HG03108 (cell line): ENCODE data around the gene SCARF2.
"Not testable (repeated sequence)": the region's sequence is repeated elsewhere in the genome, so short reads cannot be mapped to it uniquely, and the experiment has no call there.

Source experiments
- ATAC-seq: cut with Tn5 transposase; IDR thresholded peaks from one replicate; pipeline ENCODE4 v1.9.1; 2021; ENCODE audit warnings: moderate library complexity; ENCODE audit not compliant: unreplicated experiment

The SCARF2 gene

DNA sequence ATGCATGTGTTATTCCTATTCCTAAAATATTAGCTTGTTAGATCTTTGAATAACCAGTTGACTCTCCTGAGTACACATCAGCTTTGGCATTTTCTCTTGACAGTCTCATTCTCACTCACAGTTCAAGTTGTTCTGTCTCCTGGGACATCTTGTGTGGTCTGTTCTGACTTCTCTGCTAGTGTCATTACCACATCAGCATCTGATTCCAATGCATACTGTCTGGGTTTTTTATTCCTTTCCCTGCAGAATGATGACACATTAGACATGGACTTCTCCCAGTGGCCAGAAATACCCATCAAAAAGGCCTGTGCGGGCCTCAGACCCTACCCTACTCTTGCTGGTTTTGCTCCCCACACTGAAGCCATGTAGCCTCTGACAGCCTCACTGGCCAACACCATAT is 41.0 kb downstream of the SCARF2 start:
- no peak for ATAC-seq

DNA sequence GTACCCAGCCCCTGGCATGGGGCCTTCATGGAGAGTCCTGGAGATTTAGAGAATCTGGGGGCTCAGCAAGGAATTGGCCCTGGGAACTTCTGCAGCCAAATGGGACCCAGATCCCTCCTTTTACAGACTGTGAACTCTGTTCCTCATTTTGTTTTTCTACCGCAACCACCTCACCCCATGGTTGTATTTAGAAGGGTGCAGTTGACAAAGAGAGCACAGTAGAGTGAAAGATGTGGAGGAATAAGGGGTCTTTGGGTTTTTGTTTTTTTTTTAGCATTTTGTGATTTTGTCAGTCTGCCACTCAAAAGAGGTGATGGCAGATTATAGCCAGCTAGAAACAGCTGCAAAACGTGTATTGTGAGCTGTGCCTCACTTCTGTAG is 41.7 kb downstream of the SCARF2 start:
- no peak for ATAC-seq

DNA sequence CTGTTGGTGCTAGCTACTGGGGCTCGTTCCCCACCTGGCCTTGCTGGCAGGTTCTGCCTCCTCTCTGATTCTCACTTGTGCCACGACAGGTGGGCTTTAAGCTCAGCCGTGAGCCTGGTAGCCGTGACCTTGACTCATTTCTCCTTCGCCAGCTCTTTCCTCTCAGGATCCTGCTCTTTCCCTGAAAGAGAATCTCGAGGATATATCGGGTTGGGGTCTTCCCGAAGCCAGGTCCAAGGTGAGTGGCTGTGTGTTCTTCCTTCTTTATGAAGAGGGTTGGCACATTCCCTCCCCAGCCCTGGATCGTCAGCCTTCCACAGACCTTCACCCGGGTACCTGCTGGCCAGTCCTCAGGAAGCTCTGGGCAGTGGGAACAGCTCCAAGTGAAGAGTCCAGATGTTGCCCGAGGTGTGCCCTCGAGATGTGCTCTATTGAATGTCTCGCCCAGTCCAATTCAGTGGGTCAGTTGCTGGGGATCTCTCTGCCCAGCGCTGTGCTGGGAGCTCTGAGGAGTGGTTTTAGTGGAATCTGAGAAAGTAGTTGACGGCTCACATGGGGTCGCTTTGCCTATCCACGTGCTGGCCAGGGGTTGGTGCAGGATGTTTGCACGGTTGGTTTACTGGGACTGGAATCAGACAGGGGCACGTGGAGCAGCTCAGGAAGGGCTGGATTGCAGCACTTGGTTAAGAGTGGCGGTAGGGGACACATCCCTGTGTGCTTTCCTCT is 42.3 kb downstream of the SCARF2 start:
- no peak for ATAC-seq

DNA sequence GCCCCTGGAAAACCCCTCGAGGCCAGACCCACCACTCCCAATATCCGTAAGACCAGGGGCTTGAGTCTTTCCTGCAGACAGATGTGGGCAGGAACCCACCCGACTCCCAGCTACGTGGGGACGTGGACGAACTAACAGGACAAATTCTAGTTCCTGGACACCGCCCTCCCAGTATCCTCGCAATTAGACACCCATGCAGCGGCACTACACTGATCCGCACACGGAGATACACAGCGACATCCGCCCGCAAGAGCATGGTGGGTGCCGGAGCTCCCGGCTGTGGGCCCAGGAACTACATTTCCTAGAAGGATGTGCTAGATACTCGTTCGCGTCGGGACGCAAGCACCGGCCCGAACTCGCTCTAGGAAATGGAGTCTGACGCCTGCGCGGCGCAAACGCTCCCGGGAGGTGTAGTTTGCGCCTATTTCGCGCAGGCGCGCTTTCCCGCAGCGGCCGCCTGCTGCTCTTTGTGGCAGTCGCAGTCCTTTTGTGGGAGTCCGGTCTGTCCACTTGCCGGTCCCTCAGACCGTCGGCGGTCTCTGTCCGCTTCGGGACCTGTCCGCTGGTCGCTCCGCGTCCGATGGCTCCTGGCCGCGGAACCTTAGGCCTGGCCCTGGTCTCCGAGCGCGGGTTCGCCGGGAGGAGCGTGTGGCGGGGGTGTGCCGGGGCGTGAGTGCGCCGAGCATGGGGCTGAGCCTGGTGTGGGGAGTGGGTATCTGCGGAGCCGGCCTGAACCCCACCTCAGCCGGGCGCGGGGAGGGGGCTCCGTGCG is 43.7 kb downstream of the SCARF2 start, which contains the start of gene ZNF74:
ZNF74 (plus strand) TSS at position 447 of the 772 bp plus-strand sequence. CDS start 478 bp downstream, outside the sequence.
- peak; percentile 77 for ATAC-seq

DNA sequence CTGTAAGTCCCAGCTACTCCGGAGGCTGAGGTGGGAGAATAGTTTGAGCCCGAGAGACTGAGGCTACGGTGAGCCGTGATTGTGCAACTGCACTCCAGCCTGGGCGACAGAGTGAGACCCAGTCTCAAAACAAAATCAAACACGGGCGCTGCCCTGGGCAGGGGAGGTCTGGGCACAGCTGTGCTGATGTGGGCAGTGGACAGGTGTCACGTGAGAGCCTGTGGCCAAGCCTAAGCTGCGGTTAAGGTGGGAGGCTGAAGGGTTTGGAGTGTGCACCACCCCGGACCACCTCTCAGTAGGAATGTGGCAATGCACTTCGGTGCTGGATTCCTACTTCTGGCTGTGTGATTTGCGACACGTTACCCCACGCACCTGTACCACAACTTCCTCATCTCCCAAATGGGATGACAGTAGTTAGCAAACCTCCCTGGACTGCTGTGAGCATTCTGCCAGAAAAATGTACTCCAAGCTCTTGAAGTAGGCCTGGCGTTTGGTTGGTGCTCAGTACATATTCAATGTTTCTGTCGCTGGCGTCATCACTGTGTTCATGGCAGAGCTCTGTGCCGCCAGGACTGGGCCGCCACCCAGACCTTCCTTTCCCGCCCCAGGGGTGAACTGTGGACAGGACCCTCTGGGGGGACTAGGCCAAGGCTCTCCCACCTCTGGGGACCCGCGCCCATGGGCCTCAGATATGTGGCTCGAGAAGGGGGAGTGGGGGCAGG is 44.5 kb downstream of the SCARF2 start:
- no peak for ATAC-seq

DNA sequence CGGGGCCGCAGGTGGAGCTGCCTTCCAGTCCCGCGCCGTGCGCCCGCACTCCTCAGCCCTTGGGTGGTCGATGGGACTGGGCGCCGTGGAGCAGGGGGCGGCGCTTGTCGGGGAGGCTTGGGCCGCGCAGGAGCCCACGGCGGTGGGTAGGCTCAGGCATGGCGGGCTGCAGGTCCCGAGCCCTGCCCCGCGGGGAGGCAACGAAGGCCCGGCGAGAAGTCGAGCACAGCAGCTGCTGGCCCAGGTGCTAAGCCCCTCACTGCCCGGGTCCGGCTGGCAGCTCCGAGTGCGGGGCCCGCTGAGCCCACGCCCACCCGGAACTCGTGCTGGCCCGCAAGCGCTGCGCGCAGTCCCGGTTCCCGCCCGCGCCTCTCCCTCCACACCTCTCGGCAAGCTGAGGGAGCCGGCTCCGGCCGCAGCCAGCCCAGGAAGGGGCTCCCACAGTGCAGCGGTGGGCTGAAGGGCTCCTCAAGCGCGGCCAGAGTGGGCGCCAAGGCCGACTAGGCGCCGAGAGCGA is 45.2 kb downstream of the SCARF2 start:
- ATAC-seq: not testable (repeated sequence)

DNA sequence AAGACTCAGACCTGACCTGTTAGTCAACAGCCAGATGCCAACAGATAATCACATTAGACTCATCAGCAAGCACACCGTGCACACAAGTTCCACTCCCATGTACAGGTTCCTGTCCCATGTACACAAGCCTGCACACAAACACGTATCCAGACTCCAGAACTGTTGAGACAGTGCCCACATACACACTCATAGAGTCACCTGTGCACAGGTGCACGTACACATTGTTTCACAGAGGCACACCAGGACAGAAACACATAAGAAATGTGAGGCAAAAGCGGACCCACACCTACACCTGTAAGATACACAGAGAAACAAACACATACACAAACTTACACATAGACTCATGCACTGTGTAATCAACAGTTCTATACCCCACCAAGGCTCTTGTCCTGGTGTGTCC is 46.4 kb downstream of the SCARF2 start:
- ATAC-seq: no peak

DNA sequence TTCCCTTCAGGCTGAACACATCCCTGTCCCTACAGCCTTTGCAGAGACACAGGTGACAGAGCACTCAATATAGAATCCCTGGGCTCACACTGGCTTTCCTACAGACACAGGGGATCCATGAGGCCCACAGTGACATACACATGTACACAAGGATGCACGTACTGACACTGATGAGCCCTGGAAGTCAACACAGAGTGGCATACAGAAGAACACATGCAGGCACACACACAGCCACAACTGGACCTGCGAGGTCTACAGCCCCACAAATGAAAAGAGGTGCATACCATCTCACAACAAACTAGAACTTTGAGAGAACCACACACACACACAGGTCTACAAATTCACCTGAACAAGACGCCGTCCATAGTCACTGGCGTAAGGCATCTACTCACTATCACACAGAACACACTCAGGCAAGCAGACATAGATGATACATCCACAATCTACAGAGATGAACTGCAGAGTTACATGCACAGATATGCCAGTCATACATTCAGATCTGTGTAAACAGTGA is 47.2 kb downstream of the SCARF2 start:
- ATAC-seq: no peak

DNA sequence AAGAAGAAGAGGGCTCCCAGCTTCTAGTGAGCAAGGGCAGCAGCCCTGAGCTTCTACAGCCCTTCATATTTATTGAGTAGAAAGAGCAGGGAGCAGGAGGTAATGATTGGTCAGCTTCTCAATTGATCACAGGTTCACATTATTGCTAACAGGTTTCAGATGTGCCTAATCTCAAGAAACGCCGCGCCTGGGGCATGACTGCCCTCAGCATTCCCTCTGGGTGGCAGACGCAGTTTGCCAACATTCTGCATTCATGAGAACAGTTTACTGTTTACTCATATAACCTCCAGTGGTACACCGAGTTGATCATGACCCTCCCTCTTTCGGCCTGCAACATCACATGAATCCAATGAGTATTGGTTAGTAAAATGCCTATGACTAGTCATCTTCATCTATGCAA is 48.3 kb downstream of the SCARF2 start:
- no peak for ATAC-seq

DNA sequence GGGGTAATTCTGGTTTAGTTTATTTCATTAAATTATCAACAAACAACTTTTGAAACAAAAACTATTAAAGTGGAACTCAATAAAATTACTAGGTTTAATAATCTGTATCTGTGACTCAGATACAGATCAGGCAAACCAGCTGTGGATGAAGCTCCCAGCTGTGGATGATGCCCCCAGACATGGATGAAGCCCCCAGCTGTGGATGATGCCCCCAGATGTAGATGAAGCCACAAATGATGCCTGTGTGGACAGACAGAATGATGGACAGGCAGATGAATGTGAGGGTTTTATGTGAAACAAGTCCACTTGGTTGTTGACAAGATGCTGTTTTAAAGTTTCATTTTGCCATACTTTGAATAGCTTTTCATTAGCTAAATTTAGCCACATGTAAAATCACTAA is 49.4 kb downstream of the SCARF2 start:
- ATAC-seq: no peak

DNA sequence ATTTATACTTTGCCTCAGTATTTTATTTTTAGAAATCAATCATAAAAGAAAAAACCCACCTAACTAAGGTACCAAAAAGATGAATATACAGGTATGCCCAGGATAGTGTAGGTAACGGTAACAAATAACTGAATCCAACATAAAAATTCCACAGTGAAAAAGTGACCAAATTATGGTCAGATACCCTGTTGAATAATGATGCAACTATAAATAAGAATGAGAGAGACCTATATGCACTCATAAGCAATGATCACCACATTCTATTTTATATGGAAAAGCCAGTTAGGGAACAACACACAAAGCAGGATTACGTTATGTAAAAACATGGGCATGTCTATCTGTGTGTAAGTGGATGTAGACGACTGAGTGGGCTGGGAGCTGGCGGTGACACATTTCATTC is 50.7 kb downstream of the SCARF2 start:
- ATAC-seq: no peak

DNA sequence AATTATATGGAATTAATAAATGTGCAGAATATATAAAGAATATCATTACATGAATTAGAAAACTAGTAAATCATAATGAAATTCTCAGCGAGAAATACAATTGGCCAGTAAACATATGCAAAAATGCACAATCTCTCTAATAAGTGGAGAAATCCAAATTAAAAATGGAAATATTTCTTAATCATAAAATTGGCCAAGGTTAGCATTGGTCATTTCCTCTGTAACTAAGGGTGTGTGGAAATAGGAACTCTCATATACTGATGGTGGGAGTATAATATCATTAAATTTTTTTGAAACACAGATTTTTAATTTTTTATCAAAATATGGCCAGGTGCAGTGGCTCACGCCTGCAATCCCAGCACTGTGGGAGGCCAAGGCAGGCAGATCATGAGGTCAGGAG is 51.3 kb downstream of the SCARF2 start:
- ATAC-seq: no peak

DNA sequence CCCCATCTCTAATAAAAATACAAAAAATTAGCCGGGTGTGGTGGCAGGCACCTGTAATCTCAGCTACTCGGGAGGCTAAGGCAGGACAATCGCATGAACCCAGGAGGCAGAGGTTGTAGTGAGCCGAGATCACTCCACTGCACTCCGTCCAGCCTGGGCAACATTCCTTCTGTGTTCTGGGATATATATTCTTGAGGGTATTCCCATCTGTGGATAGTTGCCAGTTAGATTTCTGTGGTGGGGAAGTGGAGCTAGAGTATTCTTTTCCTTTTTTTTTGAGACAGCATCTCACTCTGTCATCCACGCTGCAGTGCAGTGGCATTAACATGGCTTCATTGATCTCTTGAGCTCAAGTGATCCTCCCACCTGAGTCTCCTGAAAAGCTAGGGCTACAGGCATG is 52.8 kb downstream of the SCARF2 start:
- ATAC-seq: no peak

DNA sequence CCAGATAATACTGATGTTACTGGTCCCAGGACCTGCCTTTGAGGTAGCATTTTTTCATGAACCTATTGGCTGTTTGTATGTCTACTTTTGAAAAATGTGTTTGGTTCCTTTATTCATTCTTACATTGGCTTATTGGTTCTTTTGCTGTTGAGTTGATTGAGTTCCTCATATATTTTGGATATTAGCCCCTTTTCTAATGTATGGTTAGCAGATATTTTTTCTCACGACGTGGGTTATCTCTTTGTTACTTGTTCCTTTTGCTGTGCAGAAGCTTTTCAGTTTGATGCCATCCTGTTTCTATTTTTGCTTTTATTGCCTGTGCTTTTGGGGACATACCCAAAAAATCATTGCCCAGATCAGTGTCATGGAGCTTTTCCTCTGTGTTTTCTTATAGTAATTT is 53.5 kb downstream of the SCARF2 start:
- no peak for ATAC-seq

DNA sequence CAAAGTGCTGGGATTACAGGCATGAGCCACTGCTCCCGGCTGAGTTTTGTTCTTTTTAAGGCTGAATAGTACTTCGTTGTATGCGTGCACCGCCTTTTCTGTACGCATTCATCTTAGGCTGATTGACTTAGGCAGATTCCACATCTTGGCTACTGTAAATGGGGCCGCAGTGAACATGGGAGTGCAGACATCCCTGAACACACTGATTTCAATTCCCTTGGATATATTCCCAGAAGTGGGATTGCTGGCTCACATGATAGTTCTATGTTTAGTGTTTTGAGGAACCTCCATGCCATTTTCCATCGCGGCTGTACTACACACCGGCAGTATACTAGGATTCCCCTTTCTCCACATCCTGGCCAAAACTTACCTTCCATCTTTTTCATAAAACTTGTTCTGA is 54.1 kb downstream of the SCARF2 start:
- no peak for ATAC-seq

DNA sequence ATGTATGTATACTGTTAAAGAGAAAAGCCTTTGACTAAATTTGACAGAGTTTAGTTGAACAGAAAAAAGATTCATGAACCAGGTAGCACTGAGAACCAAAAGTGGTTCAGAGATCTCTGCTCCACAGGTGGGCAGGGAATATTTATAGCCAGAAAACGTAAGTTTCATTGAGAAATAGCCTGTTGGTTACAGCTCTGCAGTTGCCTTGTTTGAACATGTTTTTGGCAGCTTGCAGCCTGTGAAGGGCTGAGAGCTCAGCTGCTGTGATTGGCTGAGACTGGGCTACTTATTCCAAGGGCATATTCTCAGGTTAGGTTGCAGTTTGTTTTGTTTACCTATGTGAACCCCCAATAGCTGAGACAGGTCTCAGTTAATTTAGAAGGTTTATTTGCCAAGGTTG is 57.1 kb downstream of the SCARF2 start:
- ATAC-seq: no peak

DNA sequence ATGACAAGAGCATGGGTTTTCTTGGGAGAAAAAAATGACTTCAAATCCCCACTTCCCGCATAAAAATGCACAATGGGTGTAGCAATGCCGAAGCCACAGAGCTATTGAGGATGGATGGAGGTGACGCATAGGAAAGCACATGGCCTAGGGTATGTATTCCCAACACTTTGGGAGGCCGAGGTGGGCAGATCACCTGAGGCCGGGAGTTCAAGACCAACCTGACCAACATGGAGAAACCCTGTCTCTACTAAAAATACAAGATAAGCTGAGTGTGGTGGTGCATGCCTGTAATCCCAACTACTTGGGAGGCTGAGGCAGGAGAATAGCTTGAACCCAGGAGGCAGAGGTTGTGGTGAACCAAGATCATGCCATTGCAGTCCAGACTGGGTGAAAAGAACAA is 58.9 kb downstream of the SCARF2 start:
- not testable (repeated sequence) for ATAC-seq

DNA sequence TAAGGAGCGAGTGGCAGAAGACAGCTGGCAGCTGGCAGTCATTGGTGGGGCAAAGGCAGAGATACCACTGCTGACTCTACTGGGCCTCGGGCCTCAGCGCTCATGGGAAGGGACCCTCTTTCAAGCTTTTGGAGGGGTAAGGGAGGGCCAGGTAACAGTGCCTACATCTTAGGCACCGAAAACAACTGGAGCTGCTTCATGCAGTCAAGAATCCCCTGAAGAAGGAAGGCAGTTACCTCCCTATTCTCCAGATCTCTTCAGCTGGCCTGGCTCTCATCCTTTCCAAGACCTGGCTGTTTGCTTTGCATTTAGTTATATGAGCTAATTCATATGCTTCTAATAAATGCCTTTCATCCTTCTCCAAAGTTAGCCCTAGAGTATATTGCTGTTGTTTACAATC is 59.5 kb downstream of the SCARF2 start:
- no peak for ATAC-seq

DNA sequence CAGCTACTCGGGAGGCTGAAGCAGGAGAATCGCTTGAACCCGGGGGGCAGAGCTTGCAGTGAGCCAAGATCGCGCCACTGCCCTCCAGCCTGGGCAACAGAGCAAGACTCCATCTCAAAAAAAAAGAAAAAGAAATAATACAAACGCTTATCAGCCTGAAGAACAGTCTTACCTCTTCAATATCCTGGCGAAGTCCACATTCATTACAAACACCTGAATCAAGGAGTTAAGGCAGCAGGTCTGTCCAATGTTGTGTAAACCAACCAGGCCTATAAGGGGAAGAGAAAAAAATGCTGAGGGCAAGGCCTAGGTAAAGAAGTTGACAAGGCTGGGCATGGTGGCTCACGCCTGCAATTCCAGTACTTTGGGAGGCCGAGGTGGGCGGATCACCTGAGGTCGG is 60.6 kb downstream of the SCARF2 start:
- ATAC-seq: not testable (repeated sequence)

DNA sequence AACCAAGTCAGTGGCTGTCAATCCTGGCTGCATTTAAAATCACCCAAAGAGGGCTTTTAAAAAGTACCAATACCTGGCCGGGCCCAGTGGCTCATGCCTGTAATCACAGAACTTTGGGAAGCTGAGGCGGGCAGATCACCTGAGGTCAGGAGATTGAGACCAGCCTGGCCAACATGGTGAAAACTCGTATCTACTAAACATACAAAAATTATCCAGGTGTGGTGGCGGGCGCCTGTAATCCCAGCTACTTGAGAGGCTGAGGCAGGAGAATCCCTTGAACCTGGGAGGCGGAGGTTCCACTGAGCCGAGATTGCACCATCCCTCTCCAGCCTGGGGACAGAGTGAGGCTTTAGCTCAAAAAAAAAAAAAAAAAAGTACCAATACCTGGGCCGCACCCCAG is 61.3 kb downstream of the SCARF2 start:
- ATAC-seq: not testable (repeated sequence)
